Esophagus mucosa (tissue), 1 donor: ENCODE data around the gene POLR2H. TPM values are rescaled to one million over a fixed set of nuclear protein-coding genes. Genes with fewer than 3 reads are reported as not detected.

Source experiments
- ATAC-seq: fragments of 200-7000 bp; cut with Tn5 transposase; one replicate; pipeline ENCODE4 v1.9.1; 2020
- total RNA-seq: library from RNA; stranded (reverse); gene quantifications from one replicate; pipeline ENCODE4 v1.2.4, GENCODE V29; 2023
- donor health status: DM: yes; HTN: yes; CAD: no.

Gene POLR2H
- total RNA-seq, 1 donor from 2014 or later = 46.0 TPM

GRCh38 chr3:184371570-184372018 is 10.1 kb downstream of the POLR2H start:
- peak; percentile 96 for ATAC-seq

- ATAC-seq = no peak
Observed at GRCh38 chr3:184372296-184372821, 10.8 kb downstream of the POLR2H start.

- ATAC-seq = no peak
Observed at GRCh38 chr3:184372911-184373310, 11.4 kb downstream of the POLR2H start.

- ATAC-seq = no peak
Observed at GRCh38 chr3:184373422-184373821, 11.9 kb downstream of the POLR2H start.

- no peak for ATAC-seq
Observed at GRCh38 chr3:184375747-184376461, 14.4 kb downstream of the POLR2H start.

- no peak for ATAC-seq
Observed at GRCh38 chr3:184377374-184377773, 15.9 kb downstream of the POLR2H start.

GRCh38 chr3:184377882-184378445 is 16.5 kb downstream of the POLR2H start, which contains the start of gene THPO:
TSS of gene THPO (minus strand) at chr3:184378207. CDS start at chr3:184376259, 1,948 bp downstream.
- ATAC-seq = no peak

- ATAC-seq = no peak
Observed at GRCh38 chr3:184378651-184379357, 17.3 kb downstream of the POLR2H start.

- no peak for ATAC-seq
Observed at GRCh38 chr3:184379358-184380184, 18.1 kb downstream of the POLR2H start, which contains the start of gene CHRD. TSS of gene CHRD (plus strand) at chr3:184380054. CDS start at chr3:184380319, 265 bp downstream.

- ATAC-seq = peak; percentile 3
Observed at GRCh38 chr3:184380185-184380626, 18.7 kb downstream of the POLR2H start.

- ATAC-seq = no peak
Observed at GRCh38 chr3:184380627-184381260, 19.2 kb downstream of the POLR2H start.

- peak; percentile 7 for ATAC-seq
Observed at GRCh38 chr3:184381261-184382224, 20.0 kb downstream of the POLR2H start.

- no peak for ATAC-seq
Observed at GRCh38 chr3:184382326-184383032, 21.0 kb downstream of the POLR2H start.

GRCh38 chr3:184383033-184383740 is 21.7 kb downstream of the POLR2H start:
- ATAC-seq = no peak

- ATAC-seq = no peak
Observed at GRCh38 chr3:184384342-184384741, 22.8 kb downstream of the POLR2H start.

GRCh38 chr3:184384856-184385422 is 23.4 kb downstream of the POLR2H start:
- no peak for ATAC-seq

- ATAC-seq = no peak
Observed at GRCh38 chr3:184386047-184386806, 24.7 kb downstream of the POLR2H start.

GRCh38 chr3:184387174-184387714 is 25.7 kb downstream of the POLR2H start:
- ATAC-seq = no peak
